ENCODE results near the gene BCR. TPM values are rescaled to one million over a fixed set of nuclear protein-coding genes. Genes with fewer than 3 reads are reported as not detected.

BCR gene
- total and polyA plus RNA-seq, 2 of the 13 experiments (the other 11 are each of a cell fraction or from before 2014, with no cell fraction given) = 19.9 to 33.6 TPM

DNA sequence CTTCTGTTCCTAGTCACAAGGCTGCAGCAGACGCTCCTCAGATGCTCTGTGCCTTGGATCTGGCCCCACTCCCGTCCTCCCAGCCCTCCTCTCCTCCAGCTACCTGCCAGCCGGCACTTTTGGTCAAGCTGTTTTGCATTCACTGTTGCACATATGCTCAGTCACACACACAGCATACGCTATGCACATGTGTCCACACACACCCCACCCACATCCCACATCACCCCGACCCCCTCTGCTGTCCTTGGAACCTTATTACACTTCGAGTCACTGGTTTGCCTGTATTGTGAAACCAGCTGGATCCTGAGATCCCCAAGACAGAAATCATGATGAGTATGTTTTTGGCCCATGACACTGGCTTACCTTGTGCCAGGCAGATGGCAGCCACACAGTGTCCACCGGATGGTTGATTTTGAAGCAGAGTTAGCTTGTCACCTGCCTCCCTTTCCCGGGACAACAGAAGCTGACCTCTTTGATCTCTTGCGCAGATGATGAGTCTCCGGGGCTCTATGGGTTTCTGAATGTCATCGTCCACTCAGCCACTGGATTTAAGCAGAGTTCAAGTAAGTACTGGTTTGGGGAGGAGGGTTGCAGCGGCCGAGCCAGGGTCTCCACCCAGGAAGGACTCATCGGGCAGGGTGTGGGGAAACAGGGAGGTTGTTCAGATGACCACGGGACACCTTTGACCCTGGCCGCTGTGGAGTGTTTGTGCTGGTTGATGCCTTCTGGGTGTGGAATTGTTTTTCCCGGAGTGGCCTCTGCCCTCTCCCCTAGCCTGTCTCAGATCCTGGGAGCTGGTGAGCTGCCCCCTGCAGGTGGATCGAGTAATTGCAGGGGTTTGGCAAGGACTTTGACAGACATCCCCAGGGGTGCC is 109.8 kb downstream of the BCR start (continued):
- no peak for TF ChIP-seq SYNCRIP (IDR thresholded peaks at IDR 0.05; ENCODE audit: insufficient read depth, low read depth, low read length)
- TF ChIP-seq MTF1 (CRISPR knock-in tag; IDR thresholded peaks at IDR 0.05) = no peak
- TF ChIP-seq, protein P1, sequence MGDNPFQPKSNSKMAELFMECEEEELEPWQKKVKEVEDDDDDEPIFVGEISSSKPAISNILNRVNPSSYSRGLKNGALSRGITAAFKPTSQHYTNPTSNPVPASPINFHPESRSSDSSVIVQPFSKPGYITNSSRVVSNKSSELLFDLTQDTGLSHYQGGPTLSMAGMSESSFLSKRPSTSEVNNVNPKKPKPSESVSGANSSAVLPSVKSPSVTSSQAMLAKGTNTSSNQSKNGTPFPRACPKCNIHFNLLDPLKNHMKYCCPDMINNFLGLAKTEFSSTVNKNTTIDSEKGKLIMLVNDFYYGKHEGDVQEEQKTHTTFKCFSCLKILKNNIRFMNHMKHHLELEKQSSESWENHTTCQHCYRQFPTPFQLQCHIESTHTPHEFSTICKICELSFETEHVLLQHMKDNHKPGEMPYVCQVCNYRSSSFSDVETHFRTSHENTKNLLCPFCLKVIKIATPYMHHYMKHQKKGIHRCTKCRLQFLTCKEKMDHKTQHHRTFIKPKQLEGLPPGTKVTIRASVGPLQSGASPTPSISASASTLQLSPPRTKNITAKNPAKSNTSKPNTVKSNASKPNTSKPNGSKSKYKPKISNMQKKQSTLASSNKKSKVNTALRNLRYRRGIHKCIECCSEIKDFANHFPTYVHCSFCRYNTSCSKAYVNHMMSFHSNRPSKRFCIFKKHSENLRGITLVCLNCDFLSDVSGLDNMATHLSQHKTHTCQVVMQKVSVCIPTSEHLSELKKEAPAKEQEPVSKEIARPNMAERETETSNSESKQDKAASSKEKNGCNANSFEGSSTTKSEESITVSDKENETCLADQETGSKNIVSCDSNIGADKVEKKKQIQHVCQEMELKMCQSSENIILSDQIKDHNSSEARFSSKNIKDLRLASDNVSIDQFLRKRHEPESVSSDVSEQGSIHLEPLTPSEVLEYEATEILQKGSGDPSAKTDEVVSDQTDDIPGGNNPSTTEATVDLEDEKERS (CRISPR knock-in tag; IDR thresholded peaks at IDR 0.05) = peak; percentile 58; the same call in 1 of the 2 replicates
- peak; percentile 46 for TF ChIP-seq RXRB (CRISPR knock-in tag; IDR thresholded peaks at IDR 0.05; ENCODE audit: borderline replicate concordance)
- peak; percentile 97 for TF ChIP-seq ZNF263 (CRISPR knock-in tag; IDR thresholded peaks at IDR 0.05)
- peak; percentile 63 for TF ChIP-seq STAG1 (CRISPR knock-in tag; IDR thresholded peaks at IDR 0.05)
- TF ChIP-seq NFE2L1 (CRISPR knock-in tag; IDR thresholded peaks at IDR 0.05; ENCODE audit: borderline replicate concordance) = no peak
- no peak for TF ChIP-seq YY1 (IDR thresholded peaks at IDR 0.05; ENCODE audit: insufficient read depth, insufficient replicate concordance, low read depth, low read length)
- TF ChIP-seq, protein P2, sequence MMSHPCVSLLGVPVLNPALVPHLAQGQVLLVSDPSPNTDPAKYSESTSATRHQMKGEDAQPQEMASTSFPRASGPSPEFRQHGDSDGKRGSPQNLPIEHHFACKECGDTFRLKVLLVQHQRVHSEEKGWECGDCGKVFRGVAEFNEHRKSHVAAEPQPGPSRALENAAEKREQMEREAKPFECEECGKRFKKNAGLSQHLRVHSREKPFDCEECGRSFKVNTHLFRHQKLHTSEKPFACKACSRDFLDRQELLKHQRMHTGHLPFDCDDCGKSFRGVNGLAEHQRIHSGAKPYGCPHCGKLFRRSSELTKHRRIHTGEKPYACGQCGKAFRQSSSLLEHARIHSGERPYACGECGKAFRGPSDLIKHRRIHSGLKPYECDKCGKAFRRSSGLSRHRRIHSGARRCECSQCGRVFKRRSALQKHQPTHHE (CRISPR knock-in tag; IDR thresholded peaks at IDR 0.05; ENCODE audit: borderline replicate concordance) = 0 out of 2 replicates have a peak, but pooled peaks have one; percentile 22
- TF ChIP-seq, protein P3, sequence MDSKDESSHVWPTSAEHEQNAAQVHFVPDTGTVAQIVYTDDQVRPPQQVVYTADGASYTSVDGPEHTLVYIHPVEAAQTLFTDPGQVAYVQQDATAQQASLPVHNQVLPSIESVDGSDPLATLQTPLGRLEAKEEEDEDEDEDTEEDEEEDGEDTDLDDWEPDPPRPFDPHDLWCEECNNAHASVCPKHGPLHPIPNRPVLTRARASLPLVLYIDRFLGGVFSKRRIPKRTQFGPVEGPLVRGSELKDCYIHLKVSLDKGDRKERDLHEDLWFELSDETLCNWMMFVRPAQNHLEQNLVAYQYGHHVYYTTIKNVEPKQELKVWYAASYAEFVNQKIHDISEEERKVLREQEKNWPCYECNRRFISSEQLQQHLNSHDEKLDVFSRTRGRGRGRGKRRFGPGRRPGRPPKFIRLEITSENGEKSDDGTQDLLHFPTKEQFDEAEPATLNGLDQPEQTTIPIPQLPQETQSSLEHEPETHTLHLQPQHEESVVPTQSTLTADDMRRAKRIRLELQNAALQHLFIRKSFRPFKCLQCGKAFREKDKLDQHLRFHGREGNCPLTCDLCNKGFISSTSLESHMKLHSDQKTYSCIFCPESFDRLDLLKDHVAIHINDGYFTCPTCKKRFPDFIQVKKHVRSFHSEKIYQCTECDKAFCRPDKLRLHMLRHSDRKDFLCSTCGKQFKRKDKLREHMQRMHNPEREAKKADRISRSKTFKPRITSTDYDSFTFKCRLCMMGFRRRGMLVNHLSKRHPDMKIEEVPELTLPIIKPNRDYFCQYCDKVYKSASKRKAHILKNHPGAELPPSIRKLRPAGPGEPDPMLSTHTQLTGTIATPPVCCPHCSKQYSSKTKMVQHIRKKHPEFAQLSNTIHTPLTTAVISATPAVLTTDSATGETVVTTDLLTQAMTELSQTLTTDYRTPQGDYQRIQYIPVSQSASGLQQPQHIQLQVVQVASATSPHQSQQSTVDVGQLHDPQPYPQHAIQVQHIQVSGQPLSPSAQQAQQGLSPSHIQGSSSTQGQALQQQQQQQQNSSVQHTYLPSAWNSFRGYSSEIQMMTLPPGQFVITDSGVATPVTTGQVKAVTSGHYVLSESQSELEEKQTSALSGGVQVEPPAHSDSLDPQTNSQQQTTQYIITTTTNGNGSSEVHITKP (CRISPR knock-in tag; IDR thresholded peaks at IDR 0.05; ENCODE audit: low read depth) = no peak
- TF ChIP-seq KAT8 (CRISPR knock-in tag; IDR thresholded peaks at IDR 0.05) = no peak
- TF ChIP-seq, protein P4, sequence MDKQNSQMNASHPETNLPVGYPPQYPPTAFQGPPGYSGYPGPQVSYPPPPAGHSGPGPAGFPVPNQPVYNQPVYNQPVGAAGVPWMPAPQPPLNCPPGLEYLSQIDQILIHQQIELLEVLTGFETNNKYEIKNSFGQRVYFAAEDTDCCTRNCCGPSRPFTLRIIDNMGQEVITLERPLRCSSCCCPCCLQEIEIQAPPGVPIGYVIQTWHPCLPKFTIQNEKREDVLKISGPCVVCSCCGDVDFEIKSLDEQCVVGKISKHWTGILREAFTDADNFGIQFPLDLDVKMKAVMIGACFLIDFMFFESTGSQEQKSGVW (CRISPR knock-in tag; IDR thresholded peaks at IDR 0.05; ENCODE audit: borderline replicate concordance) = no peak
- TF ChIP-seq ASH2L (IDR thresholded peaks at IDR 0.05; ENCODE audit: insufficient read length, low read depth, low read length) = peak; percentile 36
- TF ChIP-seq THYN1 (CRISPR knock-in tag; IDR thresholded peaks at IDR 0.05; ENCODE audit: borderline replicate concordance, low read depth) = no peak
- TF ChIP-seq RELA (CRISPR knock-in tag; IDR thresholded peaks at IDR 0.05) = no peak
- TF ChIP-seq KDM6A (CRISPR knock-in tag; IDR thresholded peaks at IDR 0.05; ENCODE audit: low read depth) = peak; percentile 28; the same call in 1 of the 2 replicates
